ENCODE data around the gene GARIN5B. TPM values are rescaled to one million over a fixed set of nuclear protein-coding genes. Genes with fewer than 3 reads are reported as not detected.
A peak's percentile ranks its signal among the peaks of the same experiment; 100 is the strongest.

Gene GARIN5B
- total RNA-seq, 1 experiment from 2014 or later = not detected

DNA sequence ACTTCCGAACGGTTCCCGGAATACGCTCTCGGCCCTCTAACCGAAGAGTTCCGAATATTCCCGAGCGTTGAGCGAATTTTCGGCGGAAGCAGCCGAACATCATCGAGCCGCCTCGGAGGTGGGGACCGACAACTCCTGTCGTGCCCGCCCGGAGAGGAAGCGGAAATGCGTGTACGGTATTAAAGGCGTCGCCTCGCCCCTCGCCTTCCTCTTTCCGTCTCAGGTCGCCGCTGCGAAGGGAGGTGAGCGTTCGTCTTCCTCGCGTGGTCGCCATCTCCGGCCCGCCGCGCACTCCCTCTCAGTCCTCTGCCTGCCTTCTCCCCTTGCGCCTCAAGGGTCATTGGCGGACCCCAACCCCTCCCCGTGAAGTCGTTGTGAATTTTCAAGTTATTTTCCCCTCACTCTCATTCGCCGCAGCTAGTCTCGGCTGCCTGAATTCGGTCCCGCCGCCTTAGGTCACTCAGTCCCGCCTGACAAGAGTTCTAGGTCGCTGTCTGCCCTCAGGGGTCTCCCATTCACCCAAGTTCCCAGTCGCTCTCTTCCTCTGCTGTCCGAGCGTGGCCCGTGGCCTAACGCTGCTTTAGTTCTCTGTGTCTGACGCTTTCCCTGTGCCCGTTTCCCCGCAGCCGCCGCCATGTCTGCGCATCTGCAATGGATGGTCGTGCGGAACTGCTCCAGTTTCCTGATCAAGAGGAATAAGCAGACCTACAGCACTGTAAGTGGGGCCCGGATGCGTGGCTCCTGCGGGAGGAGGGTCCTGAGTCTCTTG is 22.8 kb upstream of the GARIN5B start, which contains the start of gene RPL28:
Gene RPL28 (plus strand): TSS at position 209 of the 769 bp plus-strand sequence. CDS start 426 bp downstream, at position 635.
- H3K4me3 ChIP-seq (ENCODE audit: low read length) = peak within 1 kb of the TSS; percentile 98
- H3F3A ChIP-seq (ENCODE audit: low read length, unreplicated experiment) = peaks cover 7% of the 10 kb centered on the region
- H3K9me3 ChIP-seq (ENCODE audit: low read length) = no peaks in the 10 kb centered on the region
- H3K9ac ChIP-seq (ENCODE audit: low read length) = peak within 1 kb of the TSS; percentile 95
- ChIA-PET CTCF (no interaction called here), POLR2A (ENCODE audit: unreplicated experiment) (no interaction called here)
- peak within 1 kb of the TSS; percentile 90 for H3K4me2 ChIP-seq (ENCODE audit: low read length)
- no peaks in the 10 kb centered on the region for H3K27me3 ChIP-seq (ENCODE audit: low read length)
- H2AFZ ChIP-seq (ENCODE audit: low read length) = peak within 1 kb of the TSS; percentile 63
- DNase-seq = peak; percentile 100
- H3K79me2 ChIP-seq (ENCODE audit: low read length) = peaks cover 73% of the 10 kb centered on the region
- peak within 1 kb of the TSS; percentile 54 for H3K27ac ChIP-seq (ENCODE audit: low read length)
- peak; percentile 71 for ATAC-seq
- peaks cover 41% of the 10 kb centered on the region for H3K4me1 ChIP-seq (ENCODE audit: insufficient read depth, low read length)
- TF ChIP-seq, protein P1, sequence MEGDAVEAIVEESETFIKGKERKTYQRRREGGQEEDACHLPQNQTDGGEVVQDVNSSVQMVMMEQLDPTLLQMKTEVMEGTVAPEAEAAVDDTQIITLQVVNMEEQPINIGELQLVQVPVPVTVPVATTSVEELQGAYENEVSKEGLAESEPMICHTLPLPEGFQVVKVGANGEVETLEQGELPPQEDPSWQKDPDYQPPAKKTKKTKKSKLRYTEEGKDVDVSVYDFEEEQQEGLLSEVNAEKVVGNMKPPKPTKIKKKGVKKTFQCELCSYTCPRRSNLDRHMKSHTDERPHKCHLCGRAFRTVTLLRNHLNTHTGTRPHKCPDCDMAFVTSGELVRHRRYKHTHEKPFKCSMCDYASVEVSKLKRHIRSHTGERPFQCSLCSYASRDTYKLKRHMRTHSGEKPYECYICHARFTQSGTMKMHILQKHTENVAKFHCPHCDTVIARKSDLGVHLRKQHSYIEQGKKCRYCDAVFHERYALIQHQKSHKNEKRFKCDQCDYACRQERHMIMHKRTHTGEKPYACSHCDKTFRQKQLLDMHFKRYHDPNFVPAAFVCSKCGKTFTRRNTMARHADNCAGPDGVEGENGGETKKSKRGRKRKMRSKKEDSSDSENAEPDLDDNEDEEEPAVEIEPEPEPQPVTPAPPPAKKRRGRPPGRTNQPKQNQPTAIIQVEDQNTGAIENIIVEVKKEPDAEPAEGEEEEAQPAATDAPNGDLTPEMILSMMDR (conservative IDR thresholded peaks at IDR 0.05; ENCODE audit: low read depth, low read length) = no peak
- TF ChIP-seq EZH2 (IDR thresholded peaks at IDR 0.05; ENCODE audit: low read length, unreplicated experiment) (no peak), EZH2phosphoT487 (IDR thresholded peaks at IDR 0.05; ENCODE audit: borderline replicate concordance, low read length) (no peak)
- peaks cover 39% of the 10 kb centered on the region for H3K36me3 ChIP-seq (ENCODE audit: low read depth, low read length)
- H3K9me2 ChIP-seq (replicated peaks; ENCODE audit: low read length) = no peaks in the 10 kb centered on the region
- H4K20me1 ChIP-seq (ENCODE audit: low read length) = peaks cover 49% of the 10 kb centered on the region
- BruUV-seq (replicated peaks) = TSS peak; percentile 68
- intact Hi-C loops (cut with micrococcal nuclease) = loop anchor here (2.0 to 10.0 kb wide), 3 partner anchors 47 to 171 kb away; partner anchors contain the start of gene KMT5C

DNA sequence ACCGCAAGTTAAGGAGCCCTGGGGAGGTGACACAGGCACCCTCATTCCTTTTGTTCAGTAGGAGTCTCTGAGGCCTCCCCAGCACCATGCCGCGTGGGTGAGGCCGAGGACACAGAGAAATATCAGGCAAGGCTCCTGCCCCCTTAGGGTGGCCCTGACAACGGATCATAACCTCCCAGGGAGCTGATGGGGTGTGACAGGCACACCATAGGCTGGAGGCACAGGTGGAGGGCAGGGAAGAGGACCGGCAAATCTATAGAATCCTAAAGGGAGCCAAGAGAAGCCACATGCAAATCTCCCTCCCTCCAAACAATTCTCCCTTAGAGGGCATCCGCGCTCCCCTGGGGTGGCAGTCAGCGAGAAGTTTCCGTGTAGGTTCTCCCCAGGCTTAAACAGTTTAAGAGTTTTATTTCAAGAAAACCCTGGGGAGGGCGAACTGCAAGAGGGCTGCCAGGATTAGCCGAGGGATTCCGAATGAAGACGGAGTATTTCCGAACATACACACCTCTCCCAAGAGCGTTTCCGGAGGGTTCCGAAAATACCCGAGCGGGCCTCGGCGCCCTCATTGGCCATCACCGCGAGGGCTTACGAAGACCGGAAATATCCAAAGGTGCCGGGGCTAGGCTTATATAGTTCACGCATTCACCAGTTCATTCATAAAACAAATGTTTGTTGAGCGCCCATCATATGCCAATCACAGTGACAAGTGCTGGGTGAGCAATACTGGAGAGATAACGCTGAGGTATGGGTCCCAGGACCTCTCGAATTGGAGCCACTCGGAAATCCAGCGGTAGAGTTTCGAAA is 22.1 kb upstream of the GARIN5B start:
- TSS peak; percentile 75 for BruUV-seq (replicated peaks)
- intact Hi-C loops (cut with micrococcal nuclease) = loop anchor here (2.0 to 10.0 kb wide), 3 partner anchors 46 to 170 kb away; partner anchors contain the start of gene KMT5C
- H3K79me2 ChIP-seq (ENCODE audit: low read length) = peaks cover 73% of the 10 kb centered on the region

More for the DNA sequence above, 22.1 kb upstream of the GARIN5B start:
- POLR2A ChIA-PET (ENCODE audit: unreplicated experiment) = interaction anchor here (1.4 kb wide), 1 partner anchor 46 kb away, joined by 8 read pairs; the partner anchor contains the start of gene KMT5C
- no peaks in the 10 kb centered on the region for H3K9me3 ChIP-seq (ENCODE audit: low read length)
- TF ChIP-seq EZH2 (IDR thresholded peaks at IDR 0.05; ENCODE audit: low read length, unreplicated experiment) = no peak
- TF ChIP-seq, protein P1 (conservative IDR thresholded peaks at IDR 0.05; ENCODE audit: low read depth, low read length) = no peak
- no peak for TF ChIP-seq EZH2phosphoT487 (IDR thresholded peaks at IDR 0.05; ENCODE audit: borderline replicate concordance, low read length)
- peak overlapping the region; percentile 95 for H3K9ac ChIP-seq (ENCODE audit: low read length)
- CTCF ChIA-PET = interaction anchor here (1.0 to 2.4 kb wide), 2 partner anchors 46 to 225 kb away, joined by 3 to 9 read pairs; partner anchors contain the start of gene KMT5C
- ATAC-seq (peak; percentile 76), DNase-seq (peak; percentile 99)
- H3K4me1 ChIP-seq (ENCODE audit: insufficient read depth, low read length) = peaks cover 41% of the 10 kb centered on the region
- peak overlapping the region; percentile 90 for H3K4me2 ChIP-seq (ENCODE audit: low read length)
- peak overlapping the region; percentile 98 for H3K4me3 ChIP-seq (ENCODE audit: low read length)
- H2AFZ ChIP-seq (ENCODE audit: low read length) = peak overlapping the region; percentile 63
- H3K27ac ChIP-seq (ENCODE audit: low read length) = peak overlapping the region; percentile 54
- no peaks in the 10 kb centered on the region for H3K9me2 ChIP-seq (replicated peaks; ENCODE audit: low read length)
- peaks cover 41% of the 10 kb centered on the region for H4K20me1 ChIP-seq (ENCODE audit: low read length)
- no peaks in the 10 kb centered on the region for H3K27me3 ChIP-seq (ENCODE audit: low read length)
- peaks cover 7% of the 10 kb centered on the region for H3F3A ChIP-seq (ENCODE audit: low read length, unreplicated experiment)
- peaks cover 39% of the 10 kb centered on the region for H3K36me3 ChIP-seq (ENCODE audit: low read depth, low read length)

Data from PC-3 (cell line).